ENCODE data around the gene SIGLEC8.
"Not testable (repeated sequence)": the region's sequence is repeated elsewhere in the genome, so short reads cannot be mapped to it uniquely, and the experiment has no call there.

Gene SIGLEC8

GRCh38 chr19:51441410-51442390, 16.6 kb downstream of the SIGLEC8 start:
- DNase-seq: peak; percentile 86

- DNase-seq: peak; percentile 63
Measured at GRCh38 chr19:51440846-51441409, 17.3 kb downstream of the SIGLEC8 start.

GRCh38 chr19:51440052-51440451, 18.2 kb downstream of the SIGLEC8 start:
- no peak for DNase-seq

GRCh38 chr19:51439021-51439465, 19.2 kb downstream of the SIGLEC8 start:
- DNase-seq: no peak

- no peak for DNase-seq
Measured at GRCh38 chr19:51434456-51434855, 23.8 kb downstream of the SIGLEC8 start.

GRCh38 chr19:51433043-51433442, 25.2 kb downstream of the SIGLEC8 start:
- DNase-seq: no peak

GRCh38 chr19:51431124-51431523, 27.1 kb downstream of the SIGLEC8 start:
- DNase-seq: no peak

- no peak for DNase-seq
Measured at GRCh38 chr19:51430221-51430620, 28.0 kb downstream of the SIGLEC8 start.

- no peak for DNase-seq
Measured at GRCh38 chr19:51427201-51427600, 31.1 kb downstream of the SIGLEC8 start.

- peak; percentile 90 for DNase-seq
Measured at GRCh38 chr19:51422053-51422448, 36.2 kb downstream of the SIGLEC8 start.

- no peak for DNase-seq
Measured at GRCh38 chr19:51421229-51422052, 36.8 kb downstream of the SIGLEC8 start.

GRCh38 chr19:51420511-51420910, 37.7 kb downstream of the SIGLEC8 start:
- not testable (repeated sequence) for DNase-seq

- no peak for DNase-seq
Measured at GRCh38 chr19:51418707-51419106, 39.5 kb downstream of the SIGLEC8 start.

- no peak for DNase-seq
Measured at GRCh38 chr19:51417810-51418157, 40.5 kb downstream of the SIGLEC8 start.

GRCh38 chr19:51417107-51417809, 41.0 kb downstream of the SIGLEC8 start, which contains the start of gene SIGLEC10:
SIGLEC10 (minus strand) TSS chr19:51417642; CDS start chr19:51417581, 61 bp downstream.
- DNase-seq: no peak

- not testable (repeated sequence) for DNase-seq
Measured at GRCh38 chr19:51416422-51416821, 41.8 kb downstream of the SIGLEC8 start.

GRCh38 chr19:51415187-51415586, 43.1 kb downstream of the SIGLEC8 start:
- no peak for DNase-seq

- no peak for DNase-seq
Measured at GRCh38 chr19:51410950-51411748, 47.1 kb downstream of the SIGLEC8 start.

- DNase-seq: peak; percentile 34
Measured at GRCh38 chr19:51407511-51408131, 50.6 kb downstream of the SIGLEC8 start.

- DNase-seq: no peak
Measured at GRCh38 chr19:51402117-51402516, 56.1 kb downstream of the SIGLEC8 start.
